22Rv1 (cell line): ENCODE results near the gene LDLRAD2.

Source experiments
- ZFX ChIP-seq: fragments of 450-650 bp; IDR thresholded peaks from 2 replicates; pipeline ENCODE4 v1.6.1; 2017; ENCODE audit warnings: antibody characterized with exemption, borderline replicate concordance
- TF ChIP-seq, protein P1 (sequence below): fragments of 450-650 bp; IDR thresholded peaks from 2 replicates; pipeline ENCODE4 v1.5.1; 2017; ENCODE audit warnings: mild to moderate bottlenecking

DNA sequence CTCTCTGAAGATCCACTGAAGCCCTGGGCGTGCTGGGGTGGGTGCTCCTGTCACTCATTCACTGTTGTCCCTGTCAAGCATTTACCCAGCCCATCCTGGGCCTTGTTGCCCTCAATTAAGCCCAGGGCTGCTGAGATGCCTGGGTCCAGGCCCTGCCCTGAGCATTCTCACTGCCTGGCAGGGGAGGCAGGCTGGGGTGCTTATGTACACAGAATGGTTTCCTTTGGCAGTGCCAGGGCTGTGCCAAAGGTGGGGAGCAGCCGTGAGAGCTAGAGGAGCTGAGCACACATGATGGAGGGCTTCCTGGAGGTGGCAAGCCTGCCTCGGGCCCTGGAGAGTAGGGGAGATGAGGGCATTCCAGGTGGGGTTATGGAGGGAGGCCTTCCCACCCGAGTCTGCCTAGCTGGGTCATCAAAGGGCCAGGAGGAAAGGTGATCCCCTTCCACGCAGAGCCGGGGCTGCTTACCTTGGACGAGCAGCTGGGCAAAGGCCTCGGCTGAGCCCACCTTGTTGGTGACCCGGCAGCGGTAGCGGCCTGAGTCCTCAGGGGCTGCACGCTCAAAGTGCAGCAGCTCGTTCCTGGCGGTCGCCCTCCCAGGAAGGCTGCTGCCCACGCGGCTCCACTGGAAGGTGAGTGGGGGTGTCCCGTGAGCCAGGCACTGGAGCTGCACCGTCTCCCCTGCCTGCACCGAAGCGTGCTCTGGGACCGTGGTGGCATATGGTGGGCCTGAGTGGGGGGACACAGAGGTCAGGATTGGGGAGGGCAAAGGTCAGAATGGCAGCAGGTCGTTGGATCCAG, 26.5 kb downstream of the LDLRAD2 start:
- TF ChIP-seq, protein P1, sequence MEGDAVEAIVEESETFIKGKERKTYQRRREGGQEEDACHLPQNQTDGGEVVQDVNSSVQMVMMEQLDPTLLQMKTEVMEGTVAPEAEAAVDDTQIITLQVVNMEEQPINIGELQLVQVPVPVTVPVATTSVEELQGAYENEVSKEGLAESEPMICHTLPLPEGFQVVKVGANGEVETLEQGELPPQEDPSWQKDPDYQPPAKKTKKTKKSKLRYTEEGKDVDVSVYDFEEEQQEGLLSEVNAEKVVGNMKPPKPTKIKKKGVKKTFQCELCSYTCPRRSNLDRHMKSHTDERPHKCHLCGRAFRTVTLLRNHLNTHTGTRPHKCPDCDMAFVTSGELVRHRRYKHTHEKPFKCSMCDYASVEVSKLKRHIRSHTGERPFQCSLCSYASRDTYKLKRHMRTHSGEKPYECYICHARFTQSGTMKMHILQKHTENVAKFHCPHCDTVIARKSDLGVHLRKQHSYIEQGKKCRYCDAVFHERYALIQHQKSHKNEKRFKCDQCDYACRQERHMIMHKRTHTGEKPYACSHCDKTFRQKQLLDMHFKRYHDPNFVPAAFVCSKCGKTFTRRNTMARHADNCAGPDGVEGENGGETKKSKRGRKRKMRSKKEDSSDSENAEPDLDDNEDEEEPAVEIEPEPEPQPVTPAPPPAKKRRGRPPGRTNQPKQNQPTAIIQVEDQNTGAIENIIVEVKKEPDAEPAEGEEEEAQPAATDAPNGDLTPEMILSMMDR = no peak
- TF ChIP-seq ZFX = no peak
